NT2/D1 (cell line): ENCODE data around the gene DCP2.

Experiments
- SUZ12 ChIP-seq: IDR thresholded peaks from 2 replicates; pipeline ENCODE4 v1.6.1; 2011; ENCODE audit not compliant: insufficient read length, insufficient read depth; ENCODE audit errors: extremely low read depth
- YY1 ChIP-seq: IDR thresholded peaks from 2 replicates; pipeline ENCODE4 v1.6.1; 2011; ENCODE audit not compliant: insufficient read length, insufficient read depth
- ZNF274 ChIP-seq: IDR thresholded peaks from 2 replicates; pipeline ENCODE4 v1.6.1; 2011; ENCODE audit warnings: mild to moderate bottlenecking, low read depth, low read length

DNA sequence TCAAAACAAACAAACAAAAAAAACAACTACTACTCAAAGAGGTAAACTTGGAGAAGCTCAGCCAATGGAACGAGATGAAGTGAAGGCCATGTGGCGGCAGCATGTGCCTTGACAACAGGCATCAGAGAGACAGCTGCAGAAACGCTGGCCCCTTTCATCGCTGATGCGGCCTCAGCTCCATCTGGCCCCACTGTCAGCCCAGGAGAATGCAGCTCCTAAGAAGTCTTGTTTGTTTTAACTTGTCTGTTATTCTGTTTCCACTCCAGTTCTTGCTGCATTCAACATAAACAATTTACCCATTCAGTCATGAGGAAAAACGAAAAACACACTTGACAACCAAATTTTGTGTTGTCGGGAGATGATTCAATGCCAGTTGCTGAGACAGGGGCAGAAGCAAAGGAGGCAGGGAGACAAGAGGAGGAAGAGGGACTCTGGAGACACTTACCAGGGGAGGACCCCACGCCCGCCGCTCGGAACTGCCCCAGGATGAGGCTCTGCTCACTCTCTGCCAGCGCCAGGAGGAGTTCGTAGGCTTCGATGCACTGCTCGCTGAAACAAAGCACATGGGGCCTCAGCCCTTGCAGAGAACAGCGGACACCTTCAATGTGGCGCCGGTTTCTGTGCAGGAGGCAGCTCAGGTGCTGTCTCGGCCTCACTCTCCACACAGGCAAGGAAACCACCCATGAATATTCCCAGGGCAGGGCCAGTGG is 91.2 kb downstream of the DCP2 start:
- TF ChIP-seq SUZ12 = no peak
- TF ChIP-seq YY1 = no peak
- TF ChIP-seq ZNF274 = no peak
